NCI-H526 (cell line): ENCODE measurements around the gene CBR3.

Experiments used
- DNase-seq, 2 experiments: peaks; one replicate each; lab custom pipeline; 2025; lab: John Stamatoyannopoulos, UW

The CBR3 gene

GRCh38 chr21:36185523-36185922 lies 50.6 kb downstream of the CBR3 start:
- DNase-seq, result no peak

GRCh38 chr21:36186081-36186480 lies 51.2 kb downstream of the CBR3 start:
- no peak for DNase-seq

GRCh38 chr21:36186506-36187399 lies 51.9 kb downstream of the CBR3 start:
- no peak for DNase-seq

GRCh38 chr21:36188081-36188681 lies 53.3 kb downstream of the CBR3 start:
- DNase-seq, result peak; percentile 80 to 82

GRCh38 chr21:36188937-36189336 lies 54.1 kb downstream of the CBR3 start:
- no peak for DNase-seq

GRCh38 chr21:36190736-36191135 lies 55.9 kb downstream of the CBR3 start:
- no peak for DNase-seq

- DNase-seq, result peak in 1 of 2 experiments; percentile 7
Measured at GRCh38 chr21:36193200-36193599, 58.3 kb downstream of the CBR3 start.

GRCh38 chr21:36194024-36194423 lies 59.1 kb downstream of the CBR3 start:
- no peak for DNase-seq

GRCh38 chr21:36195613-36196012 lies 60.7 kb downstream of the CBR3 start:
- DNase-seq, result no peak
